ENCODE measurements around the gene RANGRF.

GRCh38 chr17:8311131-8311790, 22.8 kb downstream of the RANGRF start:
- TF ChIP-seq CTCF (IDR thresholded peaks at IDR 0.05) (no peak), POLR2A (IDR thresholded peaks at IDR 0.05) (no peak)
